DMS 273 (cell line): ENCODE measurements around the gene POR.
A peak's percentile ranks its signal among the peaks of the same experiment; 100 is the strongest.
"Not testable (repeated sequence)": the region's sequence is repeated elsewhere in the genome, so short reads cannot be mapped to it uniquely, and the experiment has no call there.

Experiments
- DNase-seq: peaks from one replicate; lab custom pipeline; 2025; ENCODE audit not compliant: unreplicated experiment; lab: John Stamatoyannopoulos, UW

The POR gene

DNA sequence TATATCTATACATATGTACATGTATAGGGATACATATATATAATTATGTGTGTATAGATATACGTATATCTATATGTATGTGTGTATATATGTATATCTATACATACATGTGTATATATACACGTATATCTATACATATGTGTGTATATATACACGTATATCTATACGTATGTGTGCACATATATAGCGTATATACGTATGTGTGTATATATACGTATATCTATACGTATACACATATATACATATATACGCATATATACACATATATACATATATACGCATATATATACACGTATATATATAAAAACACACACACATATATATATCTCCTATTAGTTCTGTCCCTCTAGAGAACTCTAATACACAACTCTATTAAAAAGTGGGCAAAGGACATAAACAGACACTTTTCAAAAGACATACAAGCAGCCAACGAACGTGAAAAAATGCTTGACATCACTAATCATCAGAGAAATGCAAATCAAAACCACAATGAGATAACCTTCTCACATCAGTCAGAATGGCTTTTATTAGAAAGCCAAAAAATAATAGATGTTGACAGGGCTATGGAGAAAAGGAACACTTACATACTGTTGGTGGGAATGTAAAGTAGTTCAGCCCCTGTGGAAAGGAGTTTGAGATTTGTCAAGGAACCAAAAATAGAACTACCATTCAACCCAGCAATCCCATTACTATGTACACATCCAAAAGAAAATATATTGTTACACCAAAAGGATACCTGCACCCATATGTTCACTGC is 101.4 kb downstream of the POR start:
- DNase-seq, result no peak

DNA sequence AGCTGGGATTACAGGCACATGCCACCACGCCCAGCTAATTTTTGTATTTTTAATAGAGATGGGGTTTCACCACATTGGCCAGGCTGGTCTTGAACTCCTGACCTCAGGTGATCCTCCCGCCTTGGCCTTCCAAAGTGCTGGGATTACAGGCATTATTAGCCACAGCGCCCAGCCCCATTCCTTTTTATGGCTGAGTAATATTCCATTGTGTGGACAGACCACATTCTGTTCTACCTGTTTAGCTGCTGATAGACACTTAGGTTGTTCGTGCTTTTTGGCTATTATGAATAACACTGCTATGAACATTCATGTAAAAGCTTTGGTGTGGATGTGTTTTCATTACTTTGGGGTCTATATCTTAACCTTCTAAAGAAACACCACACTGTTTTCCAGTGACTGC is 103.6 kb downstream of the POR start:
- not testable (repeated sequence) for DNase-seq

DNA sequence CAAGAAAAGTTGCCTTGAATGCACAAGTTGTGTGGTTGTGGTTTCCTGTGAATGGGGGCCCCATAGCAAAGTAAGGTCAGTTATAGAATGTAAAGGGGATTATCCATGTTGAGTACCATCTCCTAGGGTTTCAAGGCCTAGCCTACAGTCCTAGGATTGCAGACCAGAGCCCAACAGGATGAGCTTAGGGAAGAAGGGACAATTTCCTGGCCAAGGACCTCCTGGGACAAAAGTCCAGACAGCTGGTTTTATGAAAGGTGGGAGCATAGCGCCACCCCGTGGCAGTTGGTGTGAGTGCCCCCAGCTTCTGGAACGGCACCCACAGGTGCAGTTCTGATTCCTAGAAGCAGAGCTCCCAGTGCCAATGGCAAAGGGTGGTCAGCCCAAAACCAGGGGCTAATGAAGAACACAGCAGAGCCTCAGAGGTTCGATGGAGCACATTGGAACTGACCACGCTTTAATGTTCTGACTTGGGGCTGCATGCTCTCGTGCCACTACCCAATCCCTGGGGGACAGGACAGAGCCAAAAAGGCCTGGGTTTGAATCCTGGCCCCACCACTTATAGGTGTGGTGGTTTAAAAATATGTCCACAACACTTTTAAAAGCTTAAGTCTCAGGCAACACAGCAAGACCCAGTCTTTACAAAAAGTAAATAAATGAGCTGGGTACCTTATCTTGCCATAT is 105.2 kb downstream of the POR start:
- DNase-seq, result peak; percentile 88

GRCh38 chr7:76022026-76022780 is 107.2 kb downstream of the POR start:
- no peak for DNase-seq

DNA sequence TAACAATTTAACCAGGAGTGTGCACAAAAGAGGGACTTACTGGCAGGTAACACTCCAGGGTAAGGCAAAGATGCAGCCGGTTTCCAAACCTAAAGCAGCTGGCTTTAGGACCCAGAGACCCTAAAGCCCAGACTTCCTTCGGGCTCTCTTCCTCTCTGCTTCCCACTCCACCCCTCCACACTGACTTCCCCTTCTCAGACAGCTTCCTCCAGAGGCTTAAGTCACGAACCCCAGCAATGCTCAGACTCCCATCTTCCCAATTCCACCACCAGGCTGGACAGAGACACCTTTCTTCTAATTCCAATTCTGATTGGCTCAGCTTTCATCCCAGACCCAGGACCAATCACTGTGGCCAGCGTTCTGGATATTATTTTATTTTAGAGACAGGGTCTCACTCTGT is 108.0 kb downstream of the POR start:
- no peak for DNase-seq

GRCh38 chr7:76029682-76030081 is 114.7 kb downstream of the POR start:
- not testable (repeated sequence) for DNase-seq

- DNase-seq, result no peak
These were observed 117.0 kb downstream of the POR start for GRCh38 chr7:76031964-76032363.
